HG03175 (cell line): Measurements from ENCODE around the gene LDLRAD3.
"Not testable (repeated sequence)": the region's sequence is repeated elsewhere in the genome, so short reads cannot be mapped to it uniquely, and the experiment has no call there.

Experiments
- ATAC-seq: cut with Tn5 transposase; IDR thresholded peaks from one replicate; pipeline ENCODE4 v1.9.1; 2021; ENCODE audit warnings: mild to moderate bottlenecking, moderate library complexity; ENCODE audit not compliant: unreplicated experiment

LDLRAD3 gene

DNA sequence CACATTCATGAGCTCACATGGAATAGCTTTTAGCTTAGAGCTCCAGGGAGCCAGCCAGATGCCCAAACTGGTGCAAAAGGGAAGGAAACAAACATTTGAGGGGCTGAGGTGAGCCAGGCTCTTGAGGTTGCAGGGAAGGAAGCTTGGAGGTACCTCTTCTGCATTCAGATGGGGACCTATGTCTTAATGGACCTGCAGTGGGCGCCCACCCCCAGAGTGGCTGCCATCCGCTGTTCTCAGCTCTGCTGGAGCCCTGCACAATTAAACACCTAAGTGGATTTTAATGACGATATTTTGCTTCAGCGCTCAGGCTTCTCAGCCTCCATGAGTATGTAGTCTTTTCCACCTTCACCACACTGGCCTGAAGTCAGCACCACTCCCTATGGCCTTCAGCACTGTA is 100.8 kb downstream of the LDLRAD3 start:
- no peak for ATAC-seq

DNA sequence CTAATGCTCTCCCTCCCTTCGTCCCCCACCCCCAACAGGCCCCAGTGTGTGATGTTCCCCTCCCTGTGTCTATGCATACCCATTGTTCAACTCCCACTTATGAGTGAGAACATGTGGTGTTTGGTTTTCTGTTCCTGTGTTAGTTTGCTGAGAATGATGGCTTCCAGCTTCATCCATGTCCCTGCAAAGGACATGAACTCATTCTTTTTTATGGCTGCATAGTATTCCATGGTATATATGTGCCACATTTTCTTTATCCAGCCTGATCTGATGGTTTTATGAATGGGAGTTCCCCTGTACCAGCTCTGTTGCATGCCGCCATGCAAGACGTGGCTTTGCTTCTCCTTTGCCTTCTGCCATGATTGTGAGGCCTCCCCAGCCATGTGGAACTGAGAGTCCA is 102.1 kb downstream of the LDLRAD3 start:
- not testable (repeated sequence) for ATAC-seq

DNA sequence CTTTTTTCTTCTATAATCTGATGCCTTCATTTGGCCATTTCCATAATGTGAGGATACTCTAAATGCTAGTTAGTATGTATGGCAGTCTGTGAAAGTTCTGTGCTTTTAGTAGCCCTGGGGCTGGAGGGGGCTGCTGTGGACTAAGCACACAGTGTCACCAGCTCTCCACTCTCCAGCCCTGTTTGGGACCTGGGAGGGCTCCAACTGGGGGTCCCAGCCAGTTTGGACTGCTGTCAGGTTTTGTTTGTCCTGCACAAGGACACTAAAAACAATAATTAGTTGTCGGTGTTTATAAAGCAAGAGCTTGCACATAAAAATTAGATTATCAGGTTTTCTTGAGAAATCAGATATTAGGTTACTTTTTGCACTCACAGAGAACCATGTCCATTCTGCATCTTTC is 103.1 kb downstream of the LDLRAD3 start:
- no peak for ATAC-seq

DNA sequence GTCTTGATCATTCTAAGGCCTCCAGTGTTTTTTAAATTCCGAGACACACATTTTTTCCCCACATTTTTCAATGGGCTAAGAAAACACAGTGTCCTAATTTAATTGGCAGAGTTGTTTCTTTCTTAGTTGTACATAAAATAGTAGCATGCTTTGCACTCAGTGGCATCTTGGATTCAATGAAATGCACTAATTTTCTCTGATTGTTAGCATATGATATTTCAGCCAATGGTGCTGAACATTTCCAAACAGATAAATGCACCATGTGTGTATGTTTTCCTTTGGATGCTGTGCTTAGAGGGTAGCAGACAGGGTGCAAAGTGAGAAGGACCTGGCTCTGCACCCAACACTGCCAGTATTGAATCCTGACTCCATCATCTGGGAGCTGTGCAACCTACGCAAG is 103.5 kb downstream of the LDLRAD3 start:
- no peak for ATAC-seq

DNA sequence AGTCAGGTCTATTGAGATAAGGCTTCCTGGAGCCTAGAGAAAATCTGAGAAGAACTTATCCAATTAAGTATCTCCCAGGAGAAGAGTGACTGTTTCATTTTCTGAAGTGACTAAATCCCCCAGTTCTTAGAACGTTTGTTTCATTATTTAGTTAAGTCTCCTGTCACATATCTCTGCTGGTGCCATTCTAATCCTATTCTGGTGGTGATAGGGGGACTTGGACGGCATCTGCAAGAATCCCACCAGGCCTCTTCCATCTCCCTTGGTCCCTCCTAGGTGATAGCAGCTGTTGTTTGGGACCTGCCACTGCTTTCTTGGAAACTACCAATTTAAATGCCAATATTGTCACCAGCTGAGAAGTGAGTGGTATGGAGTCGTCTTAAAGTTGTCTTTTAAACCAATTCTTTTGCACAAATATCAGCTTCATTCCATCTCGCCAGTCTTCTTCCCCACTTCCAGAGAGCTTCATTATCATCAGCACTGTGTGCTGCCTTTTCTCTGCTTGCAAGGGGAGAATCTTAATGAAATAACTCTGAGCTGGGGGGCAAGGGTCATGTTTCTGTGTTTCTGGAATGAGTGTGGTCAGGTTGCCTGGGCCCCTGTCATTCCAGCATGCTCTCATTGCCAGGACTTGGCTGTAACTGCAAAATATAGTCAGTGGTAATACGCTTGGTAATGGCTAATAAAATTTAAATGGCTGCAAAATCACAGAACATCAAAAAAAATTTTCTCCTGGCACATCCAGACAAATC is 104.8 kb downstream of the LDLRAD3 start:
- no peak for ATAC-seq

DNA sequence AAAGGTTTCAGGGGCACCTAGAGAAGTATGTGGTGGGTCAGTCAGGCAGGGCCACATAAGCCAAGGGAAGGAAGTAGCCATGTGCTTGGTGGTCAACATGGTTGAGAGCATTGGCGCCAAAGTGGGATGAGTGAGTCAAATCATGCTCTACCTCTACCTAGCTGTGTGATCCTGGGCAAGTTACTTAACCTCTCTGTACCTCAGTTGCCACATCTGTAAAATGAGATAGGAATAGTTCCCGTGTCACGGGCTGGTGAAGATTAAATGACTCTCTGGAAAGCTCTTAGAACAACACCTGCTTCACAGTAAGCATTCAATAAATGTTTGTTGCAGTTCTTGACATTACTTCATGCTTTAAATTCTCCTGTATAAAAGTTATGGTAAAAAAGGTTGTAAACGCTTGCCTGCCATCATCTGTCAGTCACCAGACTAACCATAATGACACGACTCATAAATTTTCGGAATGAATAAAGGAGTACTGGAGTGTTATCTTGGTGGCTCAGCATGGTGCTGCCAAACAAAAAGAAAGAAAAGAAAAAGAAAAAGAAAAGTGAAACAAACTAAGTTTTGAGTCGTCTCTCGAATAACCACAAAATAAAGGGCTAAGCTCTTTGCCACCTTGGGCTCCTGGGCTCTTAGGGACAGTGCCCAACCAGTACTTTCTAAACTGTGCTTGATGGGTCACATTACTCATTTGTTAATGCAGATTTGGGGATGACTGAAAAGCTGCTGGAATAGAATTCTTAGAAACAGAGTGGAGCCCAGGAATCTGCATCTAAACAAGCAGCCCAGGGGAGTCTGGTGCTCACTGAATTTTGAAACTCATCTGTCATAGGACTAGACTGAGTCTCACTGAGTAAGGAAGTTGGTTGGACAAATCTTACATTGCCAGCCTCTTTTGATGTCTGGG is 107.6 kb downstream of the LDLRAD3 start:
- ATAC-seq: no peak

DNA sequence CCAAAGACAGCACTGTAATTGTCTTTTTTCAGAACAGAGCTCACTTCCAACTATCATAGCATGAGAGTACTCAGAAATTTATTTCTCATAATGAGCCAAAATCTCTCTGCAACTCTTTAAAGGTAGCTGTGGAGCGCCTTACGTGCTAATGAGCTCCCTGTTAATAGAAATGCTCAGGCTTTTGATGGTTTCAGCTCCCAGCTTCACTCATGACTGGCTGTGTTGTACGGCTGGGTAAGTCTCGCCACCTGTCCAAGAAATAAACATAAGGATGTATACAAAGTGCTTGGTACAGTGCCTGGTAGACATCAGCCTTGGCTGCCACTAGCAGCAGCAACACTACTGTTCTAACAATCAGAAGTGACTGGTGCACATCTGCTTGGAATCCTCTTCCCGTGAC is 109.4 kb downstream of the LDLRAD3 start:
- ATAC-seq: no peak

DNA sequence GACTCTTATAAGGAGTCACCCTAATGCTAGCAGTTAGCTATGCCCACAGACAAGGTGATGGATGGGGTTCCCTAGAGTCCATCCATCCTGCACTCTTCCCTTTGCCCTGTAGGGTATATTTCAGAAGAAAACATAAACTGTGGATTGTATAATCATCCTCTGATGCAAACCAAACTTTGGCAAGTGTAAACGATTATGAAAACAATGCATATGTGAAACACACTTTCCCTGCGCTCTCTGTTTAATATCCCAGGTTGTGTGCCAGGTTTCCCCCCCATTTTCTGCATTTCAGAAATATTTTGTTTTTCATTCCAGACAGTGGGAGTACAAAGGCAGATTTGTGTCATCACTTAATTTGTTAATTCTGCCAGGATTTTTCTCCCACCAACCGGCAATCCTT is 110.0 kb downstream of the LDLRAD3 start:
- no peak for ATAC-seq

DNA sequence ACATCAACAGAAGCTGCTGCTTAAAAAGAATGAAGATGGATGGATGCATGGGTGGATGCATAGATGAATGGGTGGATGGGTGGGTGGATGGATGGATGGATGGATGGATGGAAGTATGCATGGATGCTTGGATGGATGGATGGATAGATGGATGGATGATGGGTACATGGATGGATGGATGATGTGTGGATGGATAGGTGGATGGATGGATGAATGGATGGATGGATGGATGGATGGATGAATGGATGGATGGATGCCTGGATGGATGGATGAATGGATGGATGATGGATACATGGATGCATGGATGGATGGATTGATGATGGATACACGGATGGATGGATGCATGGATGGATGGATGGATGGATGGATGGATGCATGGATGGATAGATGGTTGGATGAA is 110.8 kb downstream of the LDLRAD3 start:
- no peak for ATAC-seq

DNA sequence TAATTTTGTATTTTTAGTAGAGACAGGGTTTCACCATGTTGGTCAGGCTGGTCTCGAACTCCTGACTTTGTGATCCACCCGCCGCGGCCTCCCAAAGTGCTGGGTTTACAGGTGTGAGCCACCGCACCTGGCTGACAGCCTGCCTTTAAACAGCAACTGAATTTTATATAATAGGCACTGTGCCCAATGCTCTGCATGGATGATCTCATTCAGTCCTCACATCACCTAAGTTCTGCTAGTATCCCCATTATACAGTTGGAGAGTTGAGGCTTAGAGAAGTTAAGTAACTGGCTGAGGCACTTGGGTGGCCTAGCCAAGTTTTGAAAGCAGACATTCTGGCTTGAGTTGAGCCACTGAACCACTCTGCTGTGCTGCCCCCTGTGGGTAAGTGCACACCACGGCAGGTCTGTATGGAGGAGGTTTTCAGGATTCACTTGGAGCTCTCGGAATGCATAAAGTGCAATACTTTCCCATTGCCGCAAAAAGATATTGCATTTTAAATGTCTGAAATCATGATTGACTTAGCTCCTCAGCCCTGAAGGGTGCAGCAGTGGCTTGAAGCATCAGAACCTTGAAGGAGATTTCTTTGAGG is 112.4 kb downstream of the LDLRAD3 start:
- ATAC-seq: no peak

DNA sequence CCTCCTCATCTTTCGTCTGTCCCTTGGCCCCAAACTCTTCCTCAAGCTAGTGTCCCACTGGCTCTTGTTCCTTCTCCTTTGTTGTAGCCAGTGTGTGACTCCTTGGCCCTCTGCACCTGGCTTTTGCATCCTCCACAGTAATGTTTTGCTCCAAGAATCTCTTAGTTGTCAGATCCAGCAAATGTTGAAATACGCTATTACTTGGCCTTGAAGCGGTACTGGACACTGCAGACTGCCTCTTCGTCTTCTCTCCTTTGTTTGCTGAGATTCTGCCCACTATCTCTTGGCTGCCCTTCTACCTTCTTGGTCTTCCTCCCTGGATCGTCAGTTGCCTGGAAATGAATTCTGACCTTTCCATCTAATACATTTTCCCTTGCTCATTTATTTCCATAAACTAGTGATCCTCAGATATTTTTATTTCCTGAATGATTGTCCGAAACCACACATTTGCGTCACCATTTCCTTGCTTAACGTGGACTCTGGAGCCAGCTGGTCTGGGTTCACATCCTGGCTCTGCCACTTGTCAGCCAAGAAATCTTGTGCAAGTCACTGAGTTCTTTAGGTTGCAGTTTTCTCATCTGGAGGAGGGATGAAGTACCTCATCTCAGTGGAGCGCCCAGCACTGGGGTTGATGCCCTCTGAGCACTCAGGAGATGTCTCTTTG is 113.6 kb downstream of the LDLRAD3 start:
- no peak for ATAC-seq

DNA sequence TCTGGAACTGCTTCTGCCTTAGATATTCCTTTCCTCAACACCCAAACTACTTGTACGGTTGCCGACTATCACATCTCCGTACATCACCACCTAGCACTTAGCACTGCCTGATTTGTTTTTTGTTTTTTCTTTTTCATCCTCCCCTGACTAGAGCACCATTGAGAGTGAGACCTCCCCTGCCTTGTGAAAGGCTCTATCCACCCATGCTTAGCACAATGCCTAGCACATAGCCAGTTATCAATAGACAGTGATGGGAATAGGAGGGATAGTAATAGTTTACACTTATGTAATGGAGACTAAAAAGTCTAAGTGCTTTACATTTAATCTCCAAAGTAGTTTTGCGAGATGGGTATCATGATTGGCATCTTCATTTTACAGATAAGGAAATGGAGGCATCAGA is 115.8 kb downstream of the LDLRAD3 start:
- no peak for ATAC-seq

DNA sequence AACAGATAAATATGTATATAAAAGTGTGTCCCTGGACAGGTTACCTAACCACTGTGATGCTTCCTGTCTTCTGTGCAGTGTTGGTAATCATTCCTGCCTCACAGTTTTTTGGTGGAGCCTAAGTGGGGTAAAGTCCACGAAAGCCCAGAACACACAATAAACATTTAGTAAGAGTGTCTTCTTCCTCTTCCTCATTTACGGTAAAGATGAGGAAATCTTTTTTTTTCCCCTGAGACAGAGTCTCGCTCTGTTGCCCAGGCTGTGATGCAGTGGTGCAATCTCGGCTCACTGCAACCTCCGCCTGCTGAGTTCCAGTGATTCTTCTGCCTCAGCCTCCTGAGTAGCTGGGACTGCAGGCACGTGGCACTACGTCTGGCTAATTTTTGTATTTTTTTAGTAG is 117.1 kb downstream of the LDLRAD3 start:
- no peak for ATAC-seq

DNA sequence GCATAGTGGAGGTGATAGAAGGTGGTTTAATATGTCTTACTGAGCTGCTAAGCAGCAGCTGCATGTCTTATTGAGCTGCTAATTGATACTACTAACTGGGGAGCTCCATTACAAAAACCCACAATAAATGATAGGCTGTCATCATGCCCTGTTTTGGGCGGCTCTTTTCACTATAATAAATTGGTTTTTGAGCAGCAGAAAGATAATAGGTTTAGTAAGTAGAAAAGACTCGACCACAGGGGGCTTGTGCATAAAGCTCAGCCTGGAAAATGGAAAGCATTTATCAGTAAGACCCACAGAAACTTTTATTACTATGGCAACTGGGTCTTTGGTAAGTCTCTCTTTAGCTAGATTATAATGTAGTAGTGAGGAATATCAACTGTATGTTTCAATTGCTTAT is 117.6 kb downstream of the LDLRAD3 start:
- ATAC-seq: no peak

DNA sequence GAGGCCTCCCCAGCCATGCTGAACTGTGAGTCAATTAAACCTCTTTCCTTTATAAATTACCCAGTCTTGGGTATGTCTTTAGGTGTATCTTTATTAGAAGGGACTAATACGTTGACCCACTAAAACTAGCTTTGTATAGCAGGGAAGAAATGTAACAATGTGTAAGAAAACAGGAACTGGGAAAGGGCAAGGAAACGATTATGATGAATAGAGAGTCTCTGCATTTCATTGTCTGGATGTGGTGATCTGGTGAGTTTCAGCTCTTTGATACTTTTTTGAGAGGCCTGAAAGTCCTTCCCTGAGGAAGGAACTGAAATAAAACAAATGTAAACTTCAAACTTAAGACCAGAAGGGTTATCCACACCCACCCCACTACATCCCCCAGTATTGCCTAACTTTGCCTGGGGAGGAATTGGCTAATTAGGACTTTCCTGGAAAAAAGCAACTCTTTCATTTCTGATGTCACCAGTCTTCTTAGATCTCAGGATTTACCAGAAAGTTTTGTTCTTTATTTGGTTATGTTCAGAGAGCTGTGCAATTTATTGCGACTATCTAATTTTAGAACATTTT is 119.0 kb downstream of the LDLRAD3 start:
- ATAC-seq: no peak

DNA sequence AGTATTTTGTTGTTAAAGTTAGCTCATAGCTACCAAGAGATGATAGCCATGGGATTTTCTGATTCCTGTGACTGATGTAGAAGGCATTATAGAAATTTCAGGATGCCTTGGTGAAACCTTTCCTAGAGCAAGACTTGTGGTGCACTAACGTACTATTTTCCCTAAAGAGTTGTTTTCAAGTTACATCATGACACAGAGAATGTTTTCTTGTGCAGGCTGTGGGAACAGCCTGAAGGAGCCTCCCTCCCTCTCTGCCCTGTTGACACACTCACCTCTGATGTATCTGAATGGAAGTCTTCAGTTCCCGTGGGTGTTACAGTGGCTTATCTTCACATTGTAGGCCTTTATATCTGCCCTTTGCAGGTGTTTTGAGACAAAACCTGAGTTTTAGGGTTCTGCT is 121.6 kb downstream of the LDLRAD3 start:
- no peak for ATAC-seq

DNA sequence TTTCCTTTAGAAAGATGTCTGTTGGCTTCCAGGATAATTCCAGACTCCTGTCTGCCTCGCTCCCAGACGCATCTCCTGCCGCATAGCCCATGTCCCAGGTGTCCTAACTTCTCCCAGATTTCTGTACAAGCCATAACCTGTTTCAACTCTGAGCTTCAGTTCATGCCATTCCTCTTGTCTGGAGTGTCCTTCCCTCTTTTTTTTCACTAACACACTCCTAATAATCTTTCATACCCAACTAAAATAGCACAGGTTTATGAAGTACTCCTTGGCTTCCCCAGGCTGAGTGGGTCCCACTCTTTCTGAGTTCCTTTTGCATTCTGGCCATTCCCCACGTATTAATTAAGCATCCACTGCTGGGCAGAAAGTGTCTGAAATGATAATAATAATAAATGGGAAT is 123.0 kb downstream of the LDLRAD3 start:
- no peak for ATAC-seq

DNA sequence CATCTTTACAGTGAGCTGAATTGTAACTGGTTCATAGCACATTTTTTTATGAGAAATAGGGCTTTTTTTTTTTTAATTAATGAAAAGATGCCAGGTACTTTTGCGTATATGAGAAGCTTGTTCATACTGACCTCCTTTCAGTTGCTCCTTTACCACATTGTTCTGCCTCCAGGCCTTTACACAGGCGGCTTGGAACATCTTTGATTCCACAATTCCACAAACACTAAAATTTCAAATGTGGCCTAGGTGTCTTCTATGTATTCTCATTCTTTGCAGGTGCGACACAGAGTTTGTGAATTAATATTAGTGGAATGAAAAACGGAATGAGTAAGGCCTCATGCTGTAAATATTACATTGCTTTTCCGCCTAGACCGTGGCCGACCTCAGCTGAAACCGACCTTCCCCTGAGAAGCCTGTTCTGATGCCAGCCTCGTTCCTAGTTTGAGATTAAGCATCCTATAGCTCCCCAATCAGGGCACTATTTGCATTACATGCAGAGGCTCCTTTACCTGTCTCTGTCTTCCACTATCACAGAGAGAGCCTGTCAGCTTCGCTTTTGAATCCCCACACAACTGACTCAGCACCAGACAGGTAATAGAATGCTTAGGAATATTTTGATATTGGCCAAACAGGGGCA is 125.8 kb downstream of the LDLRAD3 start:
- no peak for ATAC-seq

DNA sequence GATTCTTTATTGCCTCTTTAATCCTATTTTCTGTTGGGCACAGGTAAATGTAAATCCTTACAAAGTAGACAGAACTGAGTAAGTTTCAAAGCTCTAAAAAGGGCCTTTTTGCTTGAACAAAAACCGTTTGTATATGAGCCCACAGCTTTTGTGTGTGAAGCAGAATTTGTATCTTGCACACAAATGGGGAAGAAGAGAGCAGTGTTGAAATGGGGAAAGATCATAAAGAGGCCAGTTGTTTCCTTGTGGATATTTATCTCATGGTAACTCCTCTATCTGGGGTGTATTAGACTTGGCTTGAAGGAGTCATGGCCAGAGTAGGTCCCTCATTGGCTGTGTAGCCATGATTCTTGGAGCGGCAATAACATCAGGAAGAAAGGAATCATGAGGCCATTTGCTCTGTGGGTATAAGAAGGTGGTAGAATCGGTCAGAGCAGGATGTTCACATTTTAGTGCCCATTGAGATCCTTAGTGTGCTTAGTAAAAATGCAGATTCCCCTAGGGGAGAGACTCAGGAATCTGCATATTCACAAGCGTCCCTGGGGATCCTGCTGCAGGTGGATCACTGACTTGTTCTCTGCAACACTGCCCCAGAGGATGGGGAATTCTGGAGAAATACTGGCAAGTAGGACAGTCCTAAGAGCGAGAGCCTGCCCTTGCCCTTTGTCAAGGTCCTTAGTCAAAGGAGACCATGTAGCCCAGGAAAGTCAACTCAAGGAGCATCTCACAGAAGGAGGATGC is 126.5 kb downstream of the LDLRAD3 start:
- ATAC-seq: no peak

DNA sequence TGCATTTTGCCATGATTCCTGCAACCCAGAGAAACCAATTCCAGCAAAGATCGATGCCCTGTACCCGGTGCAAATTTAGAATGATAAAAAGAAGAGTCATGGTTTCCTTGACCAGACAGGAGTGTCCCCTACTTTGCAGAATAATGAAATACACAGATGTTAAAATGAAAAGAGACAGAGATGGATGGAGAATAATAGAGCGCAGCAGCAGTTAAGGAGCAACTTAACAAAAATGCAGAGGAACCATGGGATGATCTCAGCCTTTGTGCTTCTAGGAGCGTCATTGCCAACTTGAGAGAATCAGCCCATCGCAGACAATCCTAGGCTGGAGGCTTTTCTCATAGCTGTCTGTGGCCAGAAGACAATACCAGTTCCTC is 127.1 kb downstream of the LDLRAD3 start:
- no peak for ATAC-seq
